HCT116 (cell line): ENCODE results near the gene LRPPRC. TPM values are rescaled to one million over a fixed set of nuclear protein-coding genes. Genes with fewer than 3 reads are reported as not detected.

Experiments
- ATAC-seq: fragments of 200-7000 bp; cut with Tn5 transposase; 2 replicates; pipeline ENCODE4 v1.9.1; 2020; ENCODE audit warnings: mild to moderate bottlenecking, moderate library complexity
- BruUV-seq: library from RNA; stranded (reverse); fragments of 400-500 nt; replicated peaks from 2 replicates; lab custom pipeline; 2021; lab: Mats Ljungman, UMichigan
- CTCF ChIA-PET: fragments of 300-600 bp; sonication (Branson Sonifier 250); formaldehyde crosslinking; loops from one replicate; lab custom pipeline; 2021; ENCODE audit warnings: antibody characterized with exemption; lab: Charles Lee
- POLR2A ChIA-PET: fragments of 300-600, 350-600 bp; sonication (Branson Sonifier 250); formaldehyde crosslinking; loops from one replicate; lab custom pipeline; 2021; ENCODE audit warnings: antibody characterized with exemption; lab: Charles Lee
- RAD21 ChIA-PET, 2 experiments: fragments of 300-600 bp; sonication (Branson Sonifier 250); formaldehyde crosslinking; loops; one replicate each; lab custom pipeline; 2023; ENCODE audit warnings: low total read pairs in 2 of 2; ENCODE audit not compliant: uncharacterized antibody in 2 of 2, unreplicated experiment in 2 of 2, low non-redundant PET in 1 of 2; lab: Charles Lee
- DNase-seq: peaks from one replicate; pipeline ENCODE4 v3.0.0-alpha.2; 2010; ENCODE audit warnings: low read depth, low spot score
- H2AFZ ChIP-seq: fragments of 200-600 bp; shearing (Covaris generic), sonication (generic); 2 replicates; pipeline ENCODE4 v1.6.1; 2017; ENCODE audit warnings: low read depth, mixed run types, mixed read lengths, antibody characterized with exemption, low read length; ENCODE audit not compliant: poor library complexity, severe bottlenecking
- H3K27ac ChIP-seq: 2 replicates; pipeline ENCODE4 v1.5.1; 2012; ENCODE audit warnings: low read depth, low read length
- H3K27me3 ChIP-seq: fragments of 200-600 bp; sonication (generic); 2 replicates; pipeline ENCODE4 v1.6.1; 2016; ENCODE audit warnings: mixed run types, low read length, mixed read lengths; ENCODE audit not compliant: insufficient read depth
- H3K36me3 ChIP-seq, 2 experiments: fragments of 200-500 bp in 1 of 2; fragments of 200-600 bp in 1 of 2; sonication (Bioruptor generic) in 1 of 2; sonication (generic) in 1 of 2; 2 replicates each; pipeline versions ENCODE4 v1.5.1 to v1.6.1; 2014 to 2016; ENCODE audit warnings: low read length in 2 of 2, inconsistent platforms in 1 of 2, mixed read lengths in 1 of 2, mixed run types in 1 of 2; ENCODE audit not compliant: insufficient read depth in 2 of 2, control insufficient read depth in 1 of 2
- H3K4me1 ChIP-seq, 2 experiments: fragments of 200-600 bp in 1 of 2; sonication (generic) in 1 of 2; 2 replicates each; pipeline versions ENCODE4 v1.5.1 to v1.6.1; 2012 to 2017; ENCODE audit warnings: low read length in 2 of 2, inconsistent platforms in 1 of 2, mild to moderate bottlenecking in 1 of 2, mixed read lengths in 1 of 2, mixed run types in 1 of 2, moderate library complexity in 1 of 2; ENCODE audit not compliant: insufficient read depth in 2 of 2, control insufficient read depth in 1 of 2
- H3K4me2 ChIP-seq: fragments of 200-600 bp; sonication (generic); 2 replicates; pipeline ENCODE4 v1.6.1; 2017; ENCODE audit warnings: mixed run types, low read length, mixed read lengths
- H3K4me3 ChIP-seq, 2 experiments: fragments of 200-600 bp in 1 of 2; sonication (generic) in 1 of 2; replicated peaks in 1 of 2; 2 replicates each; pipeline ENCODE4 v1.5.1; 2011 to 2016; ENCODE audit warnings: low read length in 2 of 2, control low read depth in 1 of 2, low read depth in 1 of 2, mild to moderate bottlenecking in 1 of 2, mixed read lengths in 1 of 2, mixed run types in 1 of 2
- H3K79me2 ChIP-seq: fragments of 200-600 bp; sonication (generic); 2 replicates; pipeline ENCODE4 v1.6.1; 2017; ENCODE audit warnings: mild to moderate bottlenecking, mixed run types, low read length, moderate library complexity, mixed read lengths; ENCODE audit not compliant: insufficient read depth
- H3K9ac ChIP-seq: fragments of 200-600 bp; sonication (generic); 2 replicates; pipeline ENCODE4 v1.6.1; 2016; ENCODE audit warnings: low read length, mixed read lengths
- H3K9me2 ChIP-seq: fragments of 200-600 bp; sonication (generic), shearing (Covaris generic); 2 replicates; pipeline ENCODE4 v1.6.1; 2017; ENCODE audit warnings: mixed run types, mild to moderate bottlenecking, moderate library complexity; ENCODE audit not compliant: insufficient read depth
- H3K9me3 ChIP-seq, 2 experiments: fragments of 200-500 bp in 1 of 2; fragments of 200-600 bp in 1 of 2; sonication (Bioruptor generic) in 1 of 2; sonication (generic) in 1 of 2; 2 replicates each; pipeline ENCODE4 v1.6.1; 2014 to 2017; ENCODE audit warnings: low read length in 2 of 2, mixed read lengths in 2 of 2, inconsistent platforms in 1 of 2, low read depth in 1 of 2, mild to moderate bottlenecking in 1 of 2, mixed run types in 1 of 2, moderate library complexity in 1 of 2; ENCODE audit not compliant: control insufficient read depth in 1 of 2, insufficient read depth in 1 of 2
- H4K20me1 ChIP-seq: fragments of 200-600 bp; sonication (generic), shearing (Covaris generic); 2 replicates; pipeline ENCODE4 v1.6.1; 2017; ENCODE audit warnings: mixed run types, mild to moderate bottlenecking, moderate library complexity; ENCODE audit not compliant: insufficient read depth
- CBX3 ChIP-seq: IDR thresholded peaks from 2 replicates; pipeline ENCODE4 v1.6.1; 2012; ENCODE audit warnings: low read depth
- CTCF ChIP-seq, 3 experiments: fragments of 200-600 bp in 1 of 3; sonication (generic) in 1 of 3; IDR thresholded peaks in 2 of 3; conservative IDR thresholded peaks in 1 of 3; 2 replicates each; pipeline ENCODE4 v1.5.1; 2012 to 2017; ENCODE audit warnings: low read depth in 2 of 3, low read length in 2 of 3, antibody characterized with exemption in 1 of 3, borderline replicate concordance in 1 of 3, control low read depth in 1 of 3, mild to moderate bottlenecking in 1 of 3, mixed read lengths in 1 of 3, mixed run types in 1 of 3, moderate library complexity in 1 of 3; ENCODE audit not compliant: insufficient read depth in 1 of 3
- EGR1 ChIP-seq: IDR thresholded peaks from 2 replicates; pipeline ENCODE4 v1.6.1; 2012; ENCODE audit warnings: low read depth
- ELF1 ChIP-seq: IDR thresholded peaks from 2 replicates; pipeline ENCODE4 v1.6.1; 2012; ENCODE audit warnings: low read depth, borderline replicate concordance
- EZH2 ChIP-seq: fragments of 200-600 bp; sonication (generic); IDR thresholded peaks from 2 replicates; pipeline ENCODE4 v1.6.1; 2017; ENCODE audit warnings: antibody characterized with exemption, mixed run types
- EZH2phosphoT487 ChIP-seq: fragments of 200-600 bp; IDR thresholded peaks from 2 replicates; pipeline ENCODE4 v1.6.1; 2018; ENCODE audit warnings: antibody characterized with exemption, borderline replicate concordance
- FOSL1 ChIP-seq: IDR thresholded peaks from 2 replicates; pipeline ENCODE4 v1.6.1; 2012; ENCODE audit warnings: low read depth
- JUND ChIP-seq: IDR thresholded peaks from 2 replicates; pipeline ENCODE4 v1.6.1; 2012
- MAX ChIP-seq: IDR thresholded peaks from 2 replicates; pipeline ENCODE4 v1.6.1; 2012
- POLR2A ChIP-seq: IDR thresholded peaks from 2 replicates; pipeline ENCODE4 v1.7.0; 2011; ENCODE audit warnings: borderline replicate concordance; ENCODE audit not compliant: insufficient read depth, insufficient read length; ENCODE audit errors: extremely low read depth
- POLR2AphosphoS5 ChIP-seq: IDR thresholded peaks from 2 replicates; pipeline ENCODE4 v1.6.1; 2011; ENCODE audit warnings: mild to moderate bottlenecking, low read depth, low read length, moderate library complexity
- SIN3A ChIP-seq: IDR thresholded peaks from 2 replicates; pipeline ENCODE4 v1.6.1; 2012; ENCODE audit warnings: low read depth
- SP1 ChIP-seq: IDR thresholded peaks from 2 replicates; pipeline ENCODE4 v1.6.1; 2012; ENCODE audit warnings: low read depth
- SRF ChIP-seq: IDR thresholded peaks from 2 replicates; pipeline ENCODE4 v1.6.1; 2012; ENCODE audit warnings: low read depth
- YY1 ChIP-seq: IDR thresholded peaks from 2 replicates; pipeline ENCODE4 v1.6.1; 2011; ENCODE audit warnings: low read length, low read depth, moderate library complexity, mild to moderate bottlenecking; ENCODE audit not compliant: insufficient replicate concordance; ENCODE audit errors: extremely low read depth
- ZBTB33 ChIP-seq: IDR thresholded peaks from 2 replicates; pipeline ENCODE4 v1.6.1; 2011; ENCODE audit warnings: mild to moderate bottlenecking, low read length, moderate library complexity; ENCODE audit not compliant: insufficient replicate concordance; ENCODE audit errors: extremely low read depth
- ZFX ChIP-seq: fragments of 450-650 bp; IDR thresholded peaks from 2 replicates; pipeline ENCODE4 v1.6.1; 2017
- ZNF274 ChIP-seq: fragments of 200-500 bp; sonication (Bioruptor generic); IDR thresholded peaks from 2 replicates; pipeline ENCODE4 v1.6.1; 2014; ENCODE audit warnings: mild to moderate bottlenecking, low read depth, low read length, inconsistent platforms
- intact Hi-C: fragments of 100-400 bp; cut with micrococcal nuclease; formaldehyde crosslinking; loops from 2 replicates; pipeline ENCODE4 v1.10.0; 2022
- total RNA-seq: library from RNA; stranded (reverse); gene quantifications from one replicate; pipeline ENCODE4 v1.2.1, GENCODE V29; 2021; ENCODE audit not compliant: unreplicated experiment

LRPPRC gene
- total RNA-seq, 1 experiment from 2014 or later: 210 TPM

GRCh38 chr2:43905871-43906270 is 89.9 kb downstream of the LRPPRC start:
- Histone ChIP-seq H3K4me1 (no peaks in the 10 kb centered on the region), H3K9ac (no peak overlapping the region), H3K4me3 (no peak overlapping the region), H3K36me3 (peaks cover 34 to 48% of the 10 kb centered on the region in 2 experiments), H3K4me2 (no peak overlapping the region), H3K27me3 (no peaks in the 10 kb centered on the region), H4K20me1 (peaks cover 15% of the 10 kb centered on the region; the same call in 1 of the 2 replicates)
- no peak for ATAC-seq
- RAD21 ChIA-PET: no interaction called here
- no TSS peak for BruUV-seq
- POLR2A ChIA-PET: no interaction called here
- TF ChIP-seq SP1: no peak
- TF ChIP-seq EZH2: no peak
- no peak for TF ChIP-seq ZNF274
- no peak for TF ChIP-seq POLR2A
- no peak for TF ChIP-seq ELF1
- no peak for TF ChIP-seq SRF
- no peak for TF ChIP-seq FOSL1
- no peak for TF ChIP-seq ZBTB33
- no peak for TF ChIP-seq YY1
- no peak for TF ChIP-seq CTCF (IDR thresholded peaks at IDR 0.05 in 2 of 3, conservative IDR thresholded peaks at IDR 0.05 in 1 of 3; ENCODE audit: borderline replicate concordance in 1 of 3, insufficient read depth in 1 of 3, low read depth in 2 of 3, low read length in 2 of 3)
- TF ChIP-seq CBX3: no peak
- no peak for TF ChIP-seq SIN3A
- no peak for TF ChIP-seq MAX
- no peak for TF ChIP-seq POLR2AphosphoS5
- no peak for TF ChIP-seq EZH2phosphoT487
- no peak for TF ChIP-seq JUND
- TF ChIP-seq EGR1: no peak
- no peak for TF ChIP-seq ZFX
- TF ChIP-seq, all 23 proteins: peak for 0
- no peak overlapping the region for H2AFZ ChIP-seq
- no peak for DNase-seq
- no peak overlapping the region for H3K27ac ChIP-seq
- CTCF ChIA-PET: interaction anchor here (1.4 kb wide), 1 partner anchor 301 kb away, joined by 3 read pairs; no protein-coding TSS in a partner anchor
- no peaks in the 10 kb centered on the region for H3K9me3 ChIP-seq
- H3K9me2 ChIP-seq: no peaks in the 10 kb centered on the region
- intact Hi-C loops: no loop called here
- peaks cover 82% of the 10 kb centered on the region for H3K79me2 ChIP-seq
